OCI-LY7 (cell line): Measurements from ENCODE around the gene GPRC5C. TPM values are rescaled to one million over a fixed set of nuclear protein-coding genes. Genes with fewer than 3 reads are reported as not detected.

Experiments used
- BruUV-seq: library from RNA; stranded (reverse); fragments of 400-500 nt; replicated peaks from 2 replicates; lab custom pipeline; 2021; lab: Mats Ljungman, UMichigan
- CTCF ChIA-PET: fragments of 300-600 bp; sonication (Branson Sonifier 250); formaldehyde crosslinking; loops from one replicate; lab custom pipeline; 2022; ENCODE audit warnings: antibody characterized with exemption; ENCODE audit not compliant: unreplicated experiment; lab: Charles Lee
- POLR2A ChIA-PET: fragments of 300-600 bp; sonication (Branson Sonifier 250); formaldehyde crosslinking; loops from one replicate; lab custom pipeline; 2022; ENCODE audit warnings: antibody characterized with exemption; lab: Charles Lee
- DNase-seq: peaks from one replicate; pipeline ENCODE4 v3.0.0-alpha.2; 2015; ENCODE audit warnings: low spot score
- H2AFZ ChIP-seq: fragments of 200-600 bp; sonication (generic), shearing (Covaris generic); 2 replicates; pipeline ENCODE4 v1.6.1; 2014; ENCODE audit warnings: mild to moderate bottlenecking, antibody characterized with exemption, low read length, moderate library complexity
- H3K27ac ChIP-seq: fragments of 200-600 bp; sonication (generic); 2 replicates; pipeline ENCODE4 v1.5.1; 2014; ENCODE audit warnings: mixed run types, low read depth, mild to moderate bottlenecking, moderate library complexity, low read length, inconsistent platforms; ENCODE audit not compliant: poor library complexity, severe bottlenecking
- H3K36me3 ChIP-seq: fragments of 200-600 bp; sonication (generic); 2 replicates; pipeline ENCODE4 v1.6.1; 2014; ENCODE audit warnings: mild to moderate bottlenecking, antibody characterized with exemption, low read length, moderate library complexity, mixed read lengths; ENCODE audit not compliant: insufficient read depth
- H3K4me1 ChIP-seq: fragments of 200-600 bp; sonication (generic); 2 replicates; pipeline ENCODE4 v1.5.1; 2014; ENCODE audit warnings: mild to moderate bottlenecking, low read length; ENCODE audit not compliant: insufficient read depth, poor library complexity, severe bottlenecking
- H3K4me2 ChIP-seq: fragments of 200-600 bp; sonication (generic); 2 replicates; pipeline ENCODE4 v1.6.1; 2014; ENCODE audit warnings: mild to moderate bottlenecking, low read length
- H3K4me3 ChIP-seq: fragments of 200-600 bp; sonication (generic); 2 replicates; pipeline ENCODE4 v1.5.1; 2014; ENCODE audit warnings: mild to moderate bottlenecking, low read depth, low read length; ENCODE audit not compliant: poor library complexity, severe bottlenecking
- H3K79me2 ChIP-seq: fragments of 200-600 bp; sonication (generic); 2 replicates; pipeline ENCODE4 v1.6.1; 2016; ENCODE audit warnings: low read depth, mild to moderate bottlenecking, low read length, moderate library complexity, mixed read lengths; ENCODE audit not compliant: insufficient read depth
- H3K9me2 ChIP-seq: fragments of 200-600 bp; sonication (generic); 2 replicates; pipeline ENCODE4 v1.6.1; 2016; ENCODE audit warnings: mild to moderate bottlenecking, low read length, mixed read lengths; ENCODE audit not compliant: insufficient read depth
- H3K9me3 ChIP-seq: fragments of 200-600 bp; sonication (generic); 2 replicates; pipeline ENCODE4 v1.6.1; 2014; ENCODE audit warnings: mild to moderate bottlenecking, mixed run types, low read length, mixed read lengths
- H4K20me1 ChIP-seq: fragments of 200-600 bp; sonication (generic); 2 replicates; pipeline ENCODE4 v1.6.1; 2014; ENCODE audit warnings: mild to moderate bottlenecking, antibody characterized with exemption, low read length, moderate library complexity, mixed read lengths; ENCODE audit not compliant: insufficient read depth
- EZH2phosphoT487 ChIP-seq: fragments of 200-600 bp; sonication (generic); IDR thresholded peaks from 2 replicates; pipeline ENCODE4 v1.6.1; 2018; ENCODE audit warnings: low read depth, borderline replicate concordance, mild to moderate bottlenecking, mixed run types, antibody characterized with exemption, low read length, moderate library complexity, mixed read lengths
- intact Hi-C: fragments of 100-400 bp; cut with micrococcal nuclease; formaldehyde crosslinking; loops from one replicate; pipeline ENCODE4 v1.10.0; 2022; ENCODE audit not compliant: unreplicated experiment
- total RNA-seq, 2 experiments: library from RNA; depleted of rRNA in 1 of 2; stranded (reverse); fragments of >200 nt in 1 of 2; shearing (Covaris generic) in 1 of 2; gene quantifications; 2 replicates each; pipeline ENCODE4 v1.2.3, GENCODE V29; 2014 to 2022
- TF ChIP-seq, protein P1 (sequence below): fragments of 200-600 bp; sonication (generic); conservative IDR thresholded peaks from 2 replicates; pipeline ENCODE4 v1.5.1; 2014; ENCODE audit warnings: mild to moderate bottlenecking, antibody characterized with exemption, low read length, moderate library complexity, mixed read lengths

The GPRC5C gene
- total RNA-seq, 2 experiments from 2014 or later, result 1.1 to 19.5 TPM

DNA sequence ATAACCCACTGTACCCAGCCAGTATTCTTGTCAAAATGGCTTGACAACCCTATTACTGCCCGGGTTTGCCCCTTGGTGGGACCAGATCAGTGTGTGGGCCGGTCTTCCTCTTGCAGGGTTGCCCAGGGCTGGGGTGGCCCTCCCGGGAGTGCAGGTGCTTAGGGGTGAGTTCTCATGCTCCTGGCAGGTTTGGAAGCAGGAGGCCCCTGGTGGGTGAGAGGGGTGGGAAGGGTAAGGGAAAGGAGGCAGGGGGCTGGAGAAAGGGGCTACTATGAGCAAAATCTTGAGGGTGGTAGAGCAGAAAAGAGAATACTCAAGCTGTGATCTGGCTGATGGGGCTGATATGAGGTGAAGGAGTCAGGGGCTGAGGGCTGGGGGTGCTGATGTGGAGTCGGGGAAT lies 41.0 kb downstream of the GPRC5C start:
- Histone ChIP-seq H3K4me3 (no peak overlapping the region), H3K36me3 (peaks cover 22% of the 10 kb centered on the region)
- intact Hi-C loops, result no loop called here

GRCh38 chr17:74473294-74473693 lies 41.4 kb downstream of the GPRC5C start:
- peaks cover 22% of the 10 kb centered on the region for H3K36me3 ChIP-seq
- peaks cover 61% of the 10 kb centered on the region for H3K4me1 ChIP-seq
- DNase-seq, result no peak

More for the DNA sequence above, 41.0 kb downstream of the GPRC5C start:
- ChIA-PET POLR2A (interaction anchor here (0.8 to 1.5 kb wide), 3 partner anchors 11 to 19 kb away, joined by 3 to 4 read pairs (median 3); no protein-coding TSS in a partner anchor), CTCF (interaction anchor here (1.3 kb wide), 1 partner anchor 35 kb away, joined by 3 read pairs; no protein-coding TSS in a partner anchor)
- peak overlapping the region; percentile 79 for H3K27ac ChIP-seq
- no peaks in the 10 kb centered on the region for H3K9me2 ChIP-seq
- peaks cover 60% of the 10 kb centered on the region for H3K4me1 ChIP-seq
- H2AFZ ChIP-seq, result no peak overlapping the region
- peaks cover 5% of the 10 kb centered on the region; the same call in 1 of the 2 replicates for H3K79me2 ChIP-seq
- peak overlapping the region; percentile 73 for H3K4me2 ChIP-seq
- TF ChIP-seq EZH2phosphoT487, result no peak
- TF ChIP-seq, protein P1, sequence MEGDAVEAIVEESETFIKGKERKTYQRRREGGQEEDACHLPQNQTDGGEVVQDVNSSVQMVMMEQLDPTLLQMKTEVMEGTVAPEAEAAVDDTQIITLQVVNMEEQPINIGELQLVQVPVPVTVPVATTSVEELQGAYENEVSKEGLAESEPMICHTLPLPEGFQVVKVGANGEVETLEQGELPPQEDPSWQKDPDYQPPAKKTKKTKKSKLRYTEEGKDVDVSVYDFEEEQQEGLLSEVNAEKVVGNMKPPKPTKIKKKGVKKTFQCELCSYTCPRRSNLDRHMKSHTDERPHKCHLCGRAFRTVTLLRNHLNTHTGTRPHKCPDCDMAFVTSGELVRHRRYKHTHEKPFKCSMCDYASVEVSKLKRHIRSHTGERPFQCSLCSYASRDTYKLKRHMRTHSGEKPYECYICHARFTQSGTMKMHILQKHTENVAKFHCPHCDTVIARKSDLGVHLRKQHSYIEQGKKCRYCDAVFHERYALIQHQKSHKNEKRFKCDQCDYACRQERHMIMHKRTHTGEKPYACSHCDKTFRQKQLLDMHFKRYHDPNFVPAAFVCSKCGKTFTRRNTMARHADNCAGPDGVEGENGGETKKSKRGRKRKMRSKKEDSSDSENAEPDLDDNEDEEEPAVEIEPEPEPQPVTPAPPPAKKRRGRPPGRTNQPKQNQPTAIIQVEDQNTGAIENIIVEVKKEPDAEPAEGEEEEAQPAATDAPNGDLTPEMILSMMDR, result no peak
- no peaks in the 10 kb centered on the region for H4K20me1 ChIP-seq
- DNase-seq, result no peak
- BruUV-seq, result no TSS peak
- peaks cover 17% of the 10 kb centered on the region for H3K9me3 ChIP-seq

More at GRCh38 chr17:74473294-74473693, 41.4 kb downstream of the GPRC5C start:
- POLR2A ChIA-PET, result interaction anchor here (0.8 to 1.5 kb wide), 2 partner anchors 18 to 19 kb away, joined by 3 read pairs; no protein-coding TSS in a partner anchor
- peak overlapping the region; percentile 73 for H3K4me2 ChIP-seq
- peaks cover 17% of the 10 kb centered on the region for H3K9me3 ChIP-seq
- H4K20me1 ChIP-seq, result no peaks in the 10 kb centered on the region
- peak overlapping the region; percentile 79 for H3K27ac ChIP-seq
- intact Hi-C loops, result no loop called here
- no peak overlapping the region for H2AFZ ChIP-seq
- no peaks in the 10 kb centered on the region for H3K9me2 ChIP-seq
- H3K79me2 ChIP-seq, result peaks cover 5% of the 10 kb centered on the region; the same call in 1 of the 2 replicates
- no TSS peak for BruUV-seq
- TF ChIP-seq, protein P1, result no peak
- no peak for TF ChIP-seq EZH2phosphoT487
- CTCF ChIA-PET, result interaction anchor here (0.7 kb wide), 1 partner anchor 16 kb away, joined by 3 read pairs; no protein-coding TSS in a partner anchor
- H3K4me3 ChIP-seq, result peak overlapping the region; percentile 42
